Activated T-helper 1 cell treated with Interleukin-2 at 50 U/mL for 16 hours (primary cell): ENCODE data around the gene ERO1A.
"Not testable (repeated sequence)": the region's sequence is repeated elsewhere in the genome, so short reads cannot be mapped to it uniquely, and the experiment has no call there.

Experiments used
- DNase-seq: peaks from one replicate; pipeline ENCODE4 v3.0.0-alpha.2; 2020; ENCODE audit warnings: low read depth

The ERO1A gene

GRCh38 chr14:52695481-52696091 lies at the start of gene ERO1A:
ERO1A (minus strand) TSS chr14:52695558; CDS start chr14:52695481, 77 bp downstream.
- DNase-seq, result peak; percentile 47

- no peak for DNase-seq
Measured at GRCh38 chr14:52741865-52742264, 46.5 kb upstream of the ERO1A start.

DNA sequence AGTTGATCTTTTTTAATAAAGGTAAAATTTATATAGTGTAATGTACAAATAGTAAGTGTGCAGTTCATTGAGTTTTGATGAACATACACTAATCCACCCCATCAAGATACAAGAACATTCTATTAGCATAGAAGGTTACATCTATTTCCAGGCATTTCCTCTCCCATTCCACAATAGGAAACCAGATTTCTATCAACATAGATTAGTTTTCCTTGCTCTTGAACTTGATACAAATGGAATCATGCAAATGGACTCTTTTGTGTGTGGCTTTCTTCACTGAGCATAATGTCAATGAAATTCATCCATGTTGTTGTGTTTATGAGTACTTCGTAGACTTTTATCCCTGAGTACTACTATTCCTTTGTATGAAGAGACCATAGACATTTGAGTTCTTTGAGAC lies 45.4 kb upstream of the ERO1A start:
- DNase-seq, result no peak

GRCh38 chr14:52738409-52738808 lies 43.1 kb upstream of the ERO1A start:
- DNase-seq, result no peak

DNA sequence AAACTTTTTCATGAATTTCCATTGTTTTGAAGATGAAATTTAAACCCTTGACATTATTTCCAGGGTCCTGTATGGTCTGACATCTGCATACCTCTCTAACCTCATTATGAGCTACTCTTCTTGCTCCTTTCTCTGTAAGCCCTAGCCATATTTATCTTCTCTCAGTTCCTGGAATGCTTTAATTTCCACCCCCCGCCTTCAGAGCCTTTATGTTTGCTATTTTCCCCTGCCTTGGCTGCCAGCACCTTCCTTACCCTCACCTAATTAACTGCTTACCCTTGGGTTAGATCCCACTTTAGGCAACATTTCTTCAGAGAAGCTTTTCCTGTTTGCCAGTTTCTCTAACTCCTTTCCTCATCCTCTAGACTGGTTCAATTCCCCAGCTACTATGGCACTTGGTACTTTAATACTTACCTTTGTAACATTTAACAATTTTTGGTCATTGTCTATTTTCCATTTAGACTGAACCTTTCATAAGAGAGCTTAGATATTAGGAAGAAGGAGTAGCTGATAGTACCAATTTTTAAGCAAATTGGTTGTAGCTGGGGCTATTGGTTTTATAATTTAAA lies 40.6 kb upstream of the ERO1A start:
- DNase-seq, result no peak

DNA sequence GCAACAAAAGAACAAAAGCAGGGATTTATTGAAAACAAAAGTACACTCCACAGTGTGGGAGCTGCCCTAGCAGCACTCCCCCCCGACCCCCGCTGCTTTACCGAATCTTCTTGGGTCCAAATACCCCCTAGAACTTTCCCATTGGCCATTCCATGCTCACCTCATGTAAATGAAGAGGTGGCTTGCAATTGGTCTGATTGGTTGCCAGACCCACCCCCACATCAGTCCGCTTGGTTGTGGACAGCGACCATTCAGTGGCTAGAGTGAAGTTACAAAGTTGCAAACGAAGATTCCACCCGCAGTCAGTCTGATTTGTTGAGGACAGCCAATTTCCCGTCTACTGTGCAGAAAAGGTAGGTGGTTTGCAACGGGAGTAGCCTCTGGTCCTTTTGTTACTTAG lies 38.5 kb upstream of the ERO1A start:
- DNase-seq, result no peak

DNA sequence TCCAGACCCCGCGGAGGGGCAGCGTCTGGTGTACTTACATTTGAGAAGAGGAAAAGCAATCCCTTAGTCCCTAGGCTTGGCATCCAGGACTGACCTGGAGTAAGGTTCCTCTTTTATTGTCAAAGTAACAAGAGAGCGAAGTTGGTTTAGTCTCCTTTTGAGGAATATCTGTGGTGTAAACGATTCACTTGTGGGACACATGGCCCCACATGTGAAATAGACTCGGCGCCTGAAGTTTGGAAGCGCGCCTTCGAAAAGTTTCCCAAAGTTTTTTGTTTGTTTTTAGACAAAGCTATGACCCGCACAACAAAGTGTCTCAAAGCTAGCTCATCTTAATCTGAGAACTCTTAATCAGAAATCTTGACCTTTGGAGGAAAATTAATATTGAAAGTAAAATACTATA lies 35.4 kb upstream of the ERO1A start:
- no peak for DNase-seq

DNA sequence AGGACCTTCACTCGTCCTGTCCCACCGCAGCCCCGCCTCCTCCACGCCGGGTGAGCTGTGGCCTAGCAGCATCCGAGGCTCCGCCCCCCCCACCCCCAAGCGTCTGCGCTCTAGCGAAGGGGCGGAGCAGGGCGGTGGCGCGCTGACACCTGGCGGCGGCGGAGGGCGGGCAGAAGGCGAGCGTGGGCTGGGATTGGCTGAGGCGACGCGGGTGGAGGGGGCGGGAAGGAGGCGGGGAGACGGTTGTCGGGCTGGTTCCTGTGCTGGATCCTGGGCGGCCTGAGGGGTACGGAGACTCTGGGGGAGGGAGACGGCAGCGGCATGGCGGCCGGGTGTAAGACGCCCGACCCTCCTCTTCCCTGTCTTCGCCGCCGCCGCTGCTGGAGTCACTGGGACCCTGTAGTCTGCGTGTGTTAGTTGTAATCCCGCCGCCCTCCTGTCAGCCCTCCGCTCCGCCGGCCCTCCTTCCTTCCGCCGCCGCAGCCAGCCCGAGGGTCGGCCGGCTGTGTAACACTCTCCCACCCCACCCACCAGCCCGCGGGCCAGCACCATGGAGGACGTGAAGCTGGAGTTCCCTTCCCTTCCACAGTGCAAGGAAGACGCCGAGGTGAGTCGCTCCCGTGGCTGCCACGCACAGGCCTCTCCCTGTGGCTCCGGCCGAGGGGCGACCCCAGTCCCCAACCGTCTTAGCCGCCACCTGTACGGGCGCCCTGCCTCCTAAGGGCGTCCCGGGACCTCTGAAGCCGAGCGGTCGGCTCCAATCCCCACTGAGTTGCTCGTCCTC lies 34.8 kb upstream of the ERO1A start, which contains the start of gene STYX:
TSS of gene STYX (plus strand) at position 242 of the 784 bp plus-strand sequence. CDS start at position 551, 309 bp downstream.
- peak; percentile 97 for DNase-seq

GRCh38 chr14:52729585-52729924 lies 34.2 kb upstream of the ERO1A start:
- DNase-seq, result no peak

DNA sequence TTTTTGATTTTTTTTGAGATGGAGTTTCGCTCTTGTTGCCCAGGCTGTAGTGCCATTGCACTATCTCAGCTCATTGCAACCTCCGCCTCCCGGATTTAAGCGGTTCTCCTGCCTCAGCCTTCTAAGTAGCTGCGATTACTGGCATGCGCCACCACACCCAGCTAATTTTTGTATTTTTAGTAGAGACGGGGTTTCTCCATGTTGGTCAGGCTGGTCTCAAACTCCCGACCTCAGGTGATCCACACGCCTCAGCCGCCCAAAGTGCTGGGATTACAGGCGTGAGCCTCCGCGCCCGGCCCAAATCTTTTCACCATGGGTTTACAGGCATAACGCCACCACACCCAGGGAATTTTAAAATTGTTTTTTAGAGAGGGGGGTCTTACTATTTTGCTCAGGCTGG lies 33.7 kb upstream of the ERO1A start:
- DNase-seq, result not testable (repeated sequence)

- DNase-seq, result not testable (repeated sequence)
Measured at GRCh38 chr14:52727509-52727908, 32.2 kb upstream of the ERO1A start.

DNA sequence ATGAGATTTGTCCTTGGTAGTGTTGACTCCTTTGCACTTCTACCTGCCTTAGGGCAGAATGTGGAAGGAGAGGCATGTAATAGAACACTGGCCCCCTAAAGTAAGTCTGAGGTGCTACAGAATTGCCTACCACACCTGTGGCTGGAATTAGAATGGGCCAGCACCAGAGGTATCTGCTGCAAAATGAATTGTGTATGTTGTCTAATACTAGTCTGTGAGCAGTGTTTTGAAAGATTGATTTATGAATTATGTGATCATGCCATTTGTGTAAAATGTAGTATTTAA lies 28.9 kb upstream of the ERO1A start:
- no peak for DNase-seq

- DNase-seq, result no peak
Measured at GRCh38 chr14:52723514-52724359, 28.4 kb upstream of the ERO1A start.

- no peak for DNase-seq
Measured at GRCh38 chr14:52716155-52716554, 20.8 kb upstream of the ERO1A start.

- no peak for DNase-seq
Measured at GRCh38 chr14:52711666-52712065, 16.3 kb upstream of the ERO1A start.

DNA sequence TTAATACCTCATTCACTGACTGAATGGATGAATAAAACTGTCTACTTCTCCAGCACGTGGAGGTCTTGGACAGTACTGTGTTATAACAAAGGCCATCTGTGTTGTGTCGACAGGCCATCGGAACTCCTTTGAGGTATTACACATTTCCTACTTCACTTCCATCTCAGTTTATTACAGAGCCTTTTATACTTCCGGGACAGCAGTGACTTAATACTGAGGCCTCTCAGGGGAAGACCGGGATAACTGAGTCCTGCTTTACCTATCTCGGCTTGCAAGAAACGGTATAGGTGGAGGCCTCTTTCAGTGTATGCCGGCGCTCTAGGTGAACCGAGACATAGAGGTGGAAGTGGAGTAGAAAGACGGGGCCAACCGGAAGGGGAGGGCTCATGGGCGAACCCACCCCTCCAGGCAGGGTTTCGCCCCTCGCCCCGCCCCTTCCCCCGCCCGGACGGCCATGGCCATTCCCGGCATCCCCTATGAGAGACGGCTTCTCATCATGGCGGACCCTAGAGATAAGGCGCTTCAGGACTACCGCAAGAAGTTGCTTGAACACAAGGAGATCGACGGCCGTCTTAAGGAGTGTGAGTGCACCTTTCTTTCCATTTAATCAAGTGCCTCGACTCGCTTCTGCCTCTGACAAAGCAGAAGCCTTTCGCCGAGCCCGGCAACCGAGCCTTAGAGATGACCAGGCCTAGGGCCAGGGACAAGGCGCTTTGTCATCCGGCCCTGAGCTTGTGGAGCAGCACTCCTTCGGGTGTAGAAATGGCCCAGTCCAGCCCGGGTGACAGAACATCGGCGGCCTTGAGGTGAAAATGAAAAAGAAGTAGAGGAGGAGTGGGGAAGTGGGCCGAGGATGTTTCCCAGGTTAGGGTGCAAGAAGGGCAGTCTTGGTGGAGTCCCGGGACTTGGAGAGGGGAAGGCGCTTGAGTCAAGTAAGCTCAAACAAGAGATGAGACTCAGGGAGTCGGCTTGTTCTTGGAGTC lies 11.7 kb upstream of the ERO1A start, which contains the start of gene PSMC6:
TSS of gene PSMC6 (plus strand) at position 477 of the 983 bp plus-strand sequence. CDS start at position 497, 20 bp downstream.
- DNase-seq, result peak; percentile 91

- no peak for DNase-seq
Measured at GRCh38 chr14:52706286-52706685, 10.9 kb upstream of the ERO1A start.

GRCh38 chr14:52703664-52704063 lies 8.3 kb upstream of the ERO1A start:
- no peak for DNase-seq

DNA sequence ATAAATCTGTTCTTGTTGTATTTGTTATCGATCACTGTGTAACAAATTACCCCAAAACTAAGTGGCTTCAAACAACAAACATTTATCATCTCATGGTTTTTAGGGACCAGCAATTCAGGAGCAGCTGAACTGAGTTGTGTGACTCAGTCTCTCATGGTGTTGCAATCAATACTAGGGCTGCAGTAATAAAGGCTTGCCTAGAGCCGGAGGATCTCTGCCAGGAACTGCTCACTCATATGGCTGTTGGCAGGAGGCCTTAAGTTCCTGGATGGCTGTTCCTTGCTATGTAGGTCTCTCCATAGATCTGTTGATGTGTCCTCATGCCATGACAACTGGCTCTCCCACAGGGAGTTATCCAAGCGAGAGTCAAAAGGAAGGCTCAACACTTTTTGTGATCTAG lies 7.9 kb upstream of the ERO1A start:
- no peak for DNase-seq

DNA sequence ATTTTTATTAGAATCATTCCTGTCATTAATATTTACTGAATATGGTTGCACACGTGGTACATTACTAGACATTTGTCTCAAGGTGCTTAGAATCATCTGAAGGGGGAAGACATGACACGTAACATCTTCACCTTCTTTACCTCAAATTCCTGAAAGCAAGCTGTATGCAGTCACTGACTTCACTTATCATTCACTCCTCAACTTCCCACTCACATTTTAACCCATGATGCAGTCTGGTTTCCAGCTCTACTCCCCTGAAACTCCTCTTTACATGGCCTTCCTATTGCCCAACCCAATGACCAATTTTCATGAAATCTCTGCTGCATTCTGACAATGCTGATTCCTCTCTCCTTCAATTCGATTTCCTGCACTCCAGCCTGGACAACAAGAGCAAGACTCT lies 5.9 kb upstream of the ERO1A start:
- no peak for DNase-seq

GRCh38 chr14:52700701-52701172 lies 5.4 kb upstream of the ERO1A start:
- no peak for DNase-seq
